Epithelial cell of esophagus (primary cell): Measurements from ENCODE around the gene NECAB3.
A peak's percentile ranks its signal among the peaks of the same experiment; 100 is the strongest.

Experiments used
- DNase-seq: peaks from one replicate; pipeline ENCODE4 v3.0.0; 2010; ENCODE audit warnings: low read depth
- H3K4me3 ChIP-seq: 2 replicates; pipeline ENCODE4 v1.5.1; 2011; ENCODE audit warnings: mild to moderate bottlenecking, low read length, control low read depth
- TF ChIP-seq, protein P1 (sequence below): IDR thresholded peaks from 2 replicates; pipeline ENCODE4 v1.5.1; 2011; ENCODE audit warnings: low read depth, mild to moderate bottlenecking, low read length, control low read depth, inconsistent platforms; ENCODE audit not compliant: insufficient read depth; ENCODE audit errors: missing control alignments

NECAB3 gene

DNA sequence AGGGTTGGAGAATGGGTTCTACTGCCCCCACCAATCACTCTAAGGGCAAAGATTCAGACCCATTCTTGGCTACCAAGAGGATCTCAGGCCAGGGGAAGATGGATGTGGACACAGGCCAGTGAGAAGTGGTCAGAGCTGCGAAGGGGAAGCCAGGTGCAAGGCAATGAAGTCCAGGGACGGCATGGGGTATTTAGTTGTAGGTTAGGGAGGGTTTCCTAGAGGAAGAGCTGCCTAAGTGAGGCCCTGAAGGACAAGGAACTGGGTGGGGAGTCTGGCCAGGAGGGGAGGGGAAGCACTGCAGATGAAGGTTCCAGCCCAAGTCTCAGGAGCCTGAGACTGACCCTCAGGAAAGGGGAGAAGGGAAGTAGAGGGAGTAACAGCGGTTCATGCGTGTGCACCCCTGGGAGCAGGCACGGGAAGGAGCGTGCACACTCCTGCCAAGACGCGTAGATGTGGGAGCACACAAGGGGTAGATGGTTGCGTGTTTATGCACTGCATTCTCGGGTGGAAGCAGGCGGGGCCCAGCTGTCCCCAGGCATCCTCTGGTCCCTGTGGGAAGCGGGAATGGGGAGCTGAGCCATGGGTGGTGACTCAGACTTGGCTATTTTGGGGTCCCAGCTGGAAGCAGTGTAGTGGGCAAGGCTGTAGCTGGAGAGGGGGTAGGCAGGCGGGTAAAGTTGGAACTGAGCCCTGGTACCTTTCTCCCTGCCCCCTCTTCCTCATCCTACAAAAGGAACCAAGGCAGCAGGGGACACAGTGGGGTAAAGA lies 4.2 kb downstream of the NECAB3 start:
- no peak for DNase-seq
- TF ChIP-seq, protein P1, sequence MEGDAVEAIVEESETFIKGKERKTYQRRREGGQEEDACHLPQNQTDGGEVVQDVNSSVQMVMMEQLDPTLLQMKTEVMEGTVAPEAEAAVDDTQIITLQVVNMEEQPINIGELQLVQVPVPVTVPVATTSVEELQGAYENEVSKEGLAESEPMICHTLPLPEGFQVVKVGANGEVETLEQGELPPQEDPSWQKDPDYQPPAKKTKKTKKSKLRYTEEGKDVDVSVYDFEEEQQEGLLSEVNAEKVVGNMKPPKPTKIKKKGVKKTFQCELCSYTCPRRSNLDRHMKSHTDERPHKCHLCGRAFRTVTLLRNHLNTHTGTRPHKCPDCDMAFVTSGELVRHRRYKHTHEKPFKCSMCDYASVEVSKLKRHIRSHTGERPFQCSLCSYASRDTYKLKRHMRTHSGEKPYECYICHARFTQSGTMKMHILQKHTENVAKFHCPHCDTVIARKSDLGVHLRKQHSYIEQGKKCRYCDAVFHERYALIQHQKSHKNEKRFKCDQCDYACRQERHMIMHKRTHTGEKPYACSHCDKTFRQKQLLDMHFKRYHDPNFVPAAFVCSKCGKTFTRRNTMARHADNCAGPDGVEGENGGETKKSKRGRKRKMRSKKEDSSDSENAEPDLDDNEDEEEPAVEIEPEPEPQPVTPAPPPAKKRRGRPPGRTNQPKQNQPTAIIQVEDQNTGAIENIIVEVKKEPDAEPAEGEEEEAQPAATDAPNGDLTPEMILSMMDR = no peak

DNA sequence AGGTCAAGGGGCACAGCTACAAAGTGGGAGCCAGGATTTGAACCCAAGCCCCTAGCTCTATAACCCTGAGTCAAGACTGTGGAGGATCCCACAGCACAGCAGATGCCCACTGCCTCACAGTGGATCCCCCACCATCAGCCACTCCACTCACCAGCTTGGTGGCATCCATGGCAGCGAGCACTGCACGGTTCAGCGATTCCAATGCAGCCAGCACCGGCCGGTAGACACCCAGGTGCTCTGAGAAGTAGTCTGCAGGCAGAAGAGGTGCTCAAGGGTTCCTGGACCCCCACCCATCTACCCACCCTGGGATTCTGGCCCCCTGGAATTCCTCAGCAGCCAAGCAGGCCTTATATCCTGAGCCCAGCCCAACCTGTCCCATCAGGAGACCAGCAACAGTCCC lies 5.0 kb downstream of the NECAB3 start:
- TF ChIP-seq, protein P1 = no peak
- DNase-seq = no peak
- no peak overlapping the region for H3K4me3 ChIP-seq

More for the DNA sequence above, 4.2 kb downstream of the NECAB3 start:
- H3K4me3 ChIP-seq = no peak overlapping the region

DNA sequence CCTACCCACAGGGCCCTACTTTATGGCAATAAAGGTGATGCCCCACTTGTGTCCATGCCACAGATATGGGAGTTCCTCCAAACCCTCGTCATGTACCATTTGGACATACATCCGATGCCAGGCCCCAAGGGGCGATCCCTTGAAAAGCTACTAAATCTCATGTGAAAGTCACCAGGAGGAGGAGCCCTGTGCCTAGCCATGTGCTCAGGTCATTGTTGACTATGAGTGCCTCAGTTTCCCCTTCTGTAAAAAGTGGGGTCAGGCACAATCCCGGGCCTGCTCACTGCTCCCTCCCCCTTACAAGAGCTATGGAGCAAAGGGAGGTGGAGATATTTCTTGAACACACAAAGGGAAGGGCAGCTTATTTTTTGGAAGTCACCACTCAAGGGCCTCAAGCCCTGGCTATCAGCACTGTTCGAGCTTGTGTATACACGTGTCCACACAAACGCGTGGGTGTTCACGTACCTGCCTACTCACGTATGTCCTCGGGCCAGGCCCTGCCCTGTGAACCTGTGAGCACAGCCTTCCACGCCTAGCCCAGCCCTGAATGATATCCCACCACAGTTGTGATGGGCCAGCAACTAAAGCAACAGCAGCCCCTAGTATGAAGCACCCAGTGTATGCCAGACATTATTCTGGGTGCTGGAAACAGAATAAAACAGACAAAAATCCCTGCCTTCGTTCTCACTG lies 5.6 kb downstream of the NECAB3 start:
- H3K4me3 ChIP-seq = no peak overlapping the region
- TF ChIP-seq, protein P1 = no peak
- DNase-seq = no peak

DNA sequence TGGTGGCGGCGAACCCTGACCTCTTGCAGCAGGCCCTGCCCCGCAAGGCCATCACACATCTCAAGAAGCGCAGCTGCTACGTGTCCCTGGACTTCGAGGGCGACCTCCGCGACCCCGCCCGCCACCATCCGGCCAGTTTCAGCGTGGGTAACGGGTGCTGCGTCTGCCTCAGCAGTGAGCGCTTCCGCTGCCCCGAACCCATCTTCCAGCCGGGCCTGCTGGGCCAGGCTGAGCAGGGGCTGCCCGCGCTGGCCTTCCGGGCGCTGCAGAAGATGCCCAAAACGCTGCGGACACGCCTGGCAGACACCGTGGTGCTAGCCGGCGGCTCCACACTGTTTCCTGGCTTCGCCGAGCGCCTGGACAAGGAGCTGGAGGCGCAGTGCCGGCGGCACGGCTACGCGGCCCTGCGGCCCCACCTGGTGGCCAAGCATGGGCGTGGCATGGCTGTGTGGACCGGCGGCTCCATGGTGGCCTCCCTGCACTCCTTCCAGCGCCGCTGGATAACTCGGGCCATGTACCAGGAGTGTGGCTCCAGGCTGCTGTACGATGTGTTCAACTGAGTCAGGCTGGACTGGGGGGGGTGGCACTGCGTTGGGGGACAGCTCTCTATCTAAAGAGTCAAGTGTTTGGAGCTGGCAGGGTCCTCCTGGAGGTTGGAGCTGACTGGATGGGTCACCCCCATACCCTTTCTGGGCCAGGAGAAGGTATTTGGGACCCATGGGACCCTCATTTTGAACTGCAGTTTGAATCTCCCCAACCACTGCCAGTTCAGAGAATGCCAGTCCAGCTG lies 6.4 kb downstream of the NECAB3 start:
- DNase-seq = peak; percentile 78
- TF ChIP-seq, protein P1 = peak; percentile 69
- H3K4me3 ChIP-seq = peak overlapping the region; percentile 46

DNA sequence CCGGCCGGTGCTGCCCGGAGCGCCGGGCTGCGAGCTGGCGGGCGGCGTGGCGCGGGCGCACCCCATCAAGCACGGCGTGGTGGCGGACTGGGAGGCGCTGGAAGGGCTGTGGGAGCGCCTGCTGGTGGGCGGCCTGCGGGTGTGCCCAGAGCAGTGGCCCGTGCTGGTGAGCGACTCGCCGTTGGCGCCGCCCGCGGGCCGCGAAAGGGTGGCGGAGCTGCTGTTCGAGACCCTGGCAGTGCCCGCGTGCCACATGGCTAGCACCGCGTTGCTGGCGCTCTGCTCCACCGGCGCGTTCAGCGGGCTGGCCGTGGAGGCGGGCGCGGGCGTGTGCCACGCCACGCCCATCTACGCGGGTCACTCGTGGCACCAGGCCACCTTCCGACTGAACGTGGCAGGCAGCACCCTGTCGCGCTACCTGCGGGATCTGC lies 7.0 kb downstream of the NECAB3 start:
- H3K4me3 ChIP-seq = peak overlapping the region; percentile 54
- DNase-seq = no peak
- TF ChIP-seq, protein P1 = no peak

DNA sequence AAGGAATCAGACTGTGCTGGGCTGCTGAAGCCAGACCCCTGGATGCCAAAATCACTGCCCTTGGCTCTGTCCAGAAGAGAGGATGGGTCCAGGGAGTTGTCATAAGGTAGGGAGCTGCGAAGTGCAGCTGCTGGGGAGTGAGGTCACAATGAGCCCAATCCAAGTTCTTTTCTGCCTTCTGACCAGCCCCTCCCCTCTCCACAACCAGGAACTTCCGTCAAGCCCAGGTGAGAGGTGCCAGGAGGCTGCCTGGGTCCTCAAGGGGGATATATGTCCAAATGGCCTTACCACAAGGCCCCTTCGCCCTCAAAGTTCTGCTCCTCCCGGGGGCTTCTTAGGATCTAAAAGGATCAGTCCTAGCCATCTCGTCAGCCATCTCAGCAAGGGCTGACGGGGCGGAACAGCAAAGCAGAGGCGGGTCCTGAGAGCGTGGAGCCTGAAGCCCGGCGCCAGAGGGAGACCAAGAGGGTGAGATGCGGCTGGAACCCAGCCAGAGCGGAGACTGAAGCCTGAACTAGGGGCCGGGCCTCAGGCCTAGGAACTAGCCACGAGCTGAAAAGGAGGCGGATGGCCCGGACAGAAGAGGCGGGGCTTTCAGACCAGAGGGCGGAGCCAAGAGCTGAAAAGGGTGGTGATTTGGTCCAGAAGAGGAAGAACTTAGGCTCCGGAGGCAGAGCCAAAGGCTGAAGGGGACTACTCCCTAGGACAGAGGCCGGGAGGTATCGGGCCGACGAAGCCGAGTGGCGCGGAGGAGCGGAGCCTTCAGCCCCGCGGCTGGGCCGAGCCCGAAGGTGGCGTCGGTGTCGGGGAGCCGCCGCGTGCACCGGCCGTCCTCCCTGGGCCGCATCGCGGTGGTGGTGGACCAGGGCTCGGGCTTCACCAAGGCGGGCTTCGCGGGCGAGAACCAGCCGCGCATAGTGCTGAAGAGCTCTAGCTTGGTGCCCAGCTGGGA lies 7.7 kb downstream of the NECAB3 start, which contains the start of gene ACTL10:
TSS of gene ACTL10 (plus strand) at position 651 of the 952 bp plus-strand sequence. CDS start 555 bp downstream, outside the sequence.
- TF ChIP-seq, protein P1 = peak; percentile 25
- peak; percentile 92 for DNase-seq
- H3K4me3 ChIP-seq = peak within 1 kb of the TSS; percentile 54
